Fibroblast of lung (primary cell): ENCODE results near the gene CLTC. TPM values are rescaled to one million over a fixed set of nuclear protein-coding genes. Genes with fewer than 3 reads are reported as not detected.

ENCODE experiments used
- DNase-seq, 2 donors: peaks; one replicate each; pipeline versions ENCODE4 v3.0.0 to v3.0.0-alpha.2; 2010; ENCODE audit warnings: low read depth in 2 of 2
- H2AFZ ChIP-seq: 2 replicates; pipeline ENCODE4 v1.5.1; 2012; ENCODE audit warnings: low read length, control low read depth, inconsistent platforms
- H3K27ac ChIP-seq: 2 replicates; pipeline ENCODE4 v1.5.1; 2011; ENCODE audit warnings: low read length, control low read depth; ENCODE audit not compliant: insufficient read depth
- H3K27me3 ChIP-seq: 2 replicates; pipeline ENCODE4 v1.5.1; 2011; ENCODE audit warnings: mild to moderate bottlenecking, low read length; ENCODE audit not compliant: control insufficient read depth, insufficient read depth
- H3K36me3 ChIP-seq: 2 replicates; pipeline ENCODE4 v1.5.1; 2011; ENCODE audit warnings: low read length; ENCODE audit not compliant: control insufficient read depth, insufficient read depth
- H3K4me1 ChIP-seq: 2 replicates; pipeline ENCODE4 v1.5.1; 2011; ENCODE audit warnings: low read length; ENCODE audit not compliant: control insufficient read depth, insufficient read depth; ENCODE audit errors: extremely low read depth
- H3K4me2 ChIP-seq: 2 replicates; pipeline ENCODE4 v1.5.1; 2011; ENCODE audit warnings: low read length, control low read depth; ENCODE audit not compliant: insufficient read depth; ENCODE audit errors: extremely low read depth
- H3K4me3 ChIP-seq, 4 experiments: fragments of 200-600 bp in 1 of 4; sonication (generic) in 1 of 4; replicated peaks in 1 of 4; 2 replicates each; pipeline ENCODE4 v1.5.1; 2011 to 2016; ENCODE audit warnings: low read length in 4 of 4, low read depth in 3 of 4, mild to moderate bottlenecking in 3 of 4, control low read depth in 2 of 4, inconsistent platforms in 1 of 4, mixed read lengths in 1 of 4; ENCODE audit not compliant: insufficient read depth in 1 of 4; ENCODE audit errors: control extremely low read depth in 1 of 4
- H3K79me2 ChIP-seq: 2 replicates; pipeline ENCODE4 v1.5.1; 2012; ENCODE audit warnings: mild to moderate bottlenecking, low read length, inconsistent platforms; ENCODE audit not compliant: control insufficient read depth, insufficient read depth
- H3K9ac ChIP-seq: 2 replicates; pipeline ENCODE4 v1.5.1; 2011; ENCODE audit warnings: mild to moderate bottlenecking, low read length, control low read depth; ENCODE audit not compliant: insufficient read depth
- H3K9me3 ChIP-seq: 2 replicates; pipeline ENCODE4 v1.5.1; 2012; ENCODE audit warnings: low read depth, low read length; ENCODE audit not compliant: control insufficient read depth, insufficient read depth
- H4K20me1 ChIP-seq: 2 replicates; pipeline ENCODE4 v1.5.1; 2011; ENCODE audit warnings: low read length; ENCODE audit not compliant: control insufficient read depth, insufficient read depth; ENCODE audit errors: extremely low read depth
- EZH2 ChIP-seq: IDR thresholded peaks from 2 replicates; pipeline ENCODE4 v1.5.1; 2012; ENCODE audit warnings: low read length, control low read depth, mild to moderate bottlenecking; ENCODE audit errors: missing control alignments
- polyA plus RNA-seq, 2 donors: library from polyadenylated mRNA; depleted of rRNA in 1 of 2; stranded (reverse) in 1 of 2; unstranded in 1 of 2; fragments of >200 nt; gene quantifications; 2 replicates each; pipeline ENCODE4 v1.2.1, GENCODE V29; 2011 to 2012; ENCODE audit warnings: missing spikeins in 1 of 2
- total RNA-seq: library from RNA; depleted of rRNA; stranded (reverse); fragments of >200 nt; gene quantifications from 2 replicates; pipeline ENCODE4 v1.2.1, GENCODE V29; 2014
- TF ChIP-seq, protein P1 (sequence below), 2 donors: IDR thresholded peaks in 1 of 2; conservative IDR thresholded peaks in 1 of 2; 1 replicate in 1 of 2; 2 replicates in 1 of 2; pipeline ENCODE4 v1.5.1; 2011 to 2012; ENCODE audit warnings: low read length in 2 of 2, control low read depth in 1 of 2, inconsistent platforms in 1 of 2, low read depth in 1 of 2, mild to moderate bottlenecking in 1 of 2

CLTC gene
- total and polyA plus RNA-seq, 2 donors (not counting 1 experiment from before 2014, with no cell fraction given) = 468 to 621 TPM

DNA sequence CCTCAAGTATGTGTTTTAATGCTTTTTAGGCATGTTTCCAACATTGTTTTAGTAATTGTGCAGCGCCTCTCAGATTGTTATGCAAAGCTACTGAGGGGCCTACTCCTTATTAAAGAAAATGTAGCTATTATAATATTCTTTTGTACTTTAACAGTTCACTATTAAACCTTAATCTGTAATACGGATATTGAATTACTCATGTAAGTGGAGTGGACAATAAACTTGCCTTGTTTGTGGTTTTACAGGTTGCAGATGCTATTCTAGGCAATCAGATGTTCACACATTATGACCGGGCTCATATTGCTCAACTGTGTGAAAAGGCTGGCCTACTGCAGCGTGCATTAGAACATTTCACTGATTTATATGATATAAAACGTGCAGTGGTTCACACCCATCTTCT, 46.5 kb downstream of the CLTC start:
- H3K4me1 ChIP-seq = peaks cover 32% of the 10 kb centered on the region
- peaks cover 43% of the 10 kb centered on the region for H3K79me2 ChIP-seq
- no peak overlapping the region for H3K4me2 ChIP-seq
- no peaks in the 10 kb centered on the region for H3K27me3 ChIP-seq
- TF ChIP-seq, protein P1, sequence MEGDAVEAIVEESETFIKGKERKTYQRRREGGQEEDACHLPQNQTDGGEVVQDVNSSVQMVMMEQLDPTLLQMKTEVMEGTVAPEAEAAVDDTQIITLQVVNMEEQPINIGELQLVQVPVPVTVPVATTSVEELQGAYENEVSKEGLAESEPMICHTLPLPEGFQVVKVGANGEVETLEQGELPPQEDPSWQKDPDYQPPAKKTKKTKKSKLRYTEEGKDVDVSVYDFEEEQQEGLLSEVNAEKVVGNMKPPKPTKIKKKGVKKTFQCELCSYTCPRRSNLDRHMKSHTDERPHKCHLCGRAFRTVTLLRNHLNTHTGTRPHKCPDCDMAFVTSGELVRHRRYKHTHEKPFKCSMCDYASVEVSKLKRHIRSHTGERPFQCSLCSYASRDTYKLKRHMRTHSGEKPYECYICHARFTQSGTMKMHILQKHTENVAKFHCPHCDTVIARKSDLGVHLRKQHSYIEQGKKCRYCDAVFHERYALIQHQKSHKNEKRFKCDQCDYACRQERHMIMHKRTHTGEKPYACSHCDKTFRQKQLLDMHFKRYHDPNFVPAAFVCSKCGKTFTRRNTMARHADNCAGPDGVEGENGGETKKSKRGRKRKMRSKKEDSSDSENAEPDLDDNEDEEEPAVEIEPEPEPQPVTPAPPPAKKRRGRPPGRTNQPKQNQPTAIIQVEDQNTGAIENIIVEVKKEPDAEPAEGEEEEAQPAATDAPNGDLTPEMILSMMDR (conservative IDR thresholded peaks at IDR 0.05 in 1 of 2, IDR thresholded peaks at IDR 0.05 in 1 of 2; ENCODE audit: low read depth in 1 of 2, low read length in 2 of 2) = no peak
- TF ChIP-seq EZH2 = no peak
- H3K36me3 ChIP-seq = peaks cover 23% of the 10 kb centered on the region
- no peak overlapping the region for H2AFZ ChIP-seq
- no peak overlapping the region for H3K4me3 ChIP-seq
- H4K20me1 ChIP-seq = no peaks in the 10 kb centered on the region
- no peak overlapping the region for H3K27ac ChIP-seq
- no peak overlapping the region for H3K9ac ChIP-seq
- H3K9me3 ChIP-seq = no peaks in the 10 kb centered on the region
- DNase-seq = peak; percentile 14 to 36

DNA sequence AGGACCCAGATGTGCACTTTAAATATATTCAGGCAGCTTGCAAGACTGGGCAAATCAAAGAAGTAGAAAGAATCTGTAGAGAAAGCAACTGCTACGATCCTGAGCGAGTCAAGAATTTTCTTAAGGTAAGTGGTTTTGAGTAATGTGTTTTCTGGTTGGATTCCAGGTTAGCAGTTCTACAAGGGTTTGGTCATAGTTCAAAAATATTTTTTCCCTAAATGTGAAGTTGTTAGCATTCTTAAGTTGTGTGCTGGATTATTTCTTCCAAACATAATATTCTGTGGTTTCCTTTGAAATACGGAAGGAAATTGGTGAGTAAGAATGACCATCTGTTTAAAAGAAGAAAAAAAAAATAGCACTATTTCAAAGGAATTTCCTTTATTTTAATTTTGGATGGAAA, 49.1 kb downstream of the CLTC start:
- H3K4me2 ChIP-seq = peak overlapping the region; percentile 70

DNA sequence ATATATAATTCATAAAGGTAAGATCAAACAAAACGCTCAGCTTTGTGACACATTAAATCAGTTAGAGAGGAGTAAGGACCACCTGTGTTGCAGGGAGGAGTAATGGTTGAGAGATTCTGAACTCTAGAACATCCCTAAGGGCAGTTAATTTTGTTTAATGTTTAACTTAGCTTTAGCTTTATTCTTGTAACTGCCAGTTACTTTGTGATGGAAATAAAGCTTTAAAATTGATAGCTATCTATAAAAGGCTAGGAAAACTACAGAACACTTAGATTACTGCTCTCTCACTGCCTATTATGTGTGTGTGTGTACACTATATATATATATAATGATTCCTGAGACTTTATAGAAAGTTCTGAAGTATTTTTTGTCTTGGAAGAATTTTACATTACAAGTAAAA, 49.7 kb downstream of the CLTC start:
- Histone ChIP-seq H3K9me3 (no peaks in the 10 kb centered on the region), H3K36me3 (peaks cover 21% of the 10 kb centered on the region), H3K27me3 (no peaks in the 10 kb centered on the region), H2AFZ (no peak overlapping the region), H3K4me3 (no peak overlapping the region), H4K20me1 (no peaks in the 10 kb centered on the region), H3K4me2 (peak overlapping the region; percentile 70), H3K27ac (peak overlapping the region; percentile 54), H3K9ac (no peak overlapping the region), H3K79me2 (peaks cover 56% of the 10 kb centered on the region), H3K4me1 (peaks cover 32% of the 10 kb centered on the region)
- no peak for DNase-seq
- TF ChIP-seq, protein P1 (conservative IDR thresholded peaks at IDR 0.05 in 1 of 2, IDR thresholded peaks at IDR 0.05 in 1 of 2; ENCODE audit: low read depth in 1 of 2, low read length in 2 of 2) = no peak
- no peak for TF ChIP-seq EZH2

More for the DNA sequence above, 49.1 kb downstream of the CLTC start:
- Histone ChIP-seq H3K9ac (no peak overlapping the region), H3K79me2 (peaks cover 50% of the 10 kb centered on the region), H2AFZ (no peak overlapping the region), H3K36me3 (peaks cover 18% of the 10 kb centered on the region), H3K4me3 (peak overlapping the region in 1 of 4 experiments; percentile 13), H3K27me3 (no peaks in the 10 kb centered on the region), H4K20me1 (no peaks in the 10 kb centered on the region), H3K9me3 (no peaks in the 10 kb centered on the region), H3K27ac (no peak overlapping the region), H3K4me1 (peaks cover 35% of the 10 kb centered on the region)
- peak; percentile 87 to 98 for DNase-seq
- no peak for TF ChIP-seq EZH2
- TF ChIP-seq, protein P1 (conservative IDR thresholded peaks at IDR 0.05 in 1 of 2, IDR thresholded peaks at IDR 0.05 in 1 of 2; ENCODE audit: low read depth in 1 of 2, low read length in 2 of 2) = no peak
